Left cardiac atrium (tissue), 4 donors: ENCODE measurements around the gene FOXJ3. TPM values are rescaled to one million over a fixed set of nuclear protein-coding genes. Genes with fewer than 3 reads are reported as not detected.

ENCODE experiments used
- ATAC-seq, 2 donors: fragments of 200-7000 bp; cut with Tn5 transposase; one replicate each; pipeline ENCODE4 v1.9.1; 2020; ENCODE audit warnings: mild to moderate bottlenecking in 2 of 2, moderate library complexity in 2 of 2
- DNase-seq: peaks from one replicate; pipeline ENCODE4 v3.0.0-alpha.2; 2020
- intact Hi-C, 2 donors: fragments of 100-400 bp; cut with DNase I; formaldehyde crosslinking; loops; one replicate each; pipeline versions ENCODE4 v1.14.1 to v1.15.1; 2022 to 2023
- total RNA-seq, 2 donors: library from RNA; stranded (reverse); fragmentation: NEBNext Ultra II Directional; extraction: Animal tissue kit (Norgen Biotek cat#: 25700); gene quantifications; one replicate each; pipeline ENCODE4 v1.2.1, GENCODE V29; 2021
- donor health status: DM: no; HTN: yes; CAD: no.
- donor health status: DM: no; HTN: yes; CAD: no; lungs with severe emphysema.
- donor health status: DM: yes; HTN: yes; CAD: no.
- donor health status: Dilated cardiomyopathy.

The FOXJ3 gene
- total RNA-seq, 2 donors from 2014 or later = 34.3 to 43.0 TPM

GRCh38 chr1:42336978-42337377, 1.9 kb upstream of the FOXJ3 start:
- intact Hi-C loops = loop anchor here (5.0 to 10.0 kb wide), 3 partner anchors 118 to 348 kb away; partner anchors contain the start of genes PPCS (in 1 of the 2), YBX1 (in 1 of the 2) and ZMYND12 (in 1 of the 2)
- no peak for ATAC-seq
- no peak for DNase-seq

- intact Hi-C loops = loop anchor here (5.0 to 10.0 kb wide), 3 partner anchors 119 to 349 kb away; partner anchors contain the start of genes PPCS (in 1 of the 2), YBX1 (in 1 of the 2) and ZMYND12 (in 1 of the 2)
- DNase-seq = peak; percentile 28
- peak in 1 of 2 donors; percentile 36 for ATAC-seq
Measured at GRCh38 chr1:42335809-42336518, 929 bp upstream of the FOXJ3 start.

- DNase-seq (peak; percentile 64), ATAC-seq (peak; percentile 77 to 81)
- intact Hi-C loops = loop anchor here (5.0 to 10.0 kb wide), 4 partner anchors 120 to 350 kb away; partner anchors contain the start of genes PPCS (in 1 of the 2), YBX1 (in 1 of the 2) and ZMYND12 (in 1 of the 2)
Measured at GRCh38 chr1:42334240-42335049, 590 bp downstream of the FOXJ3 start.

- ATAC-seq (no peak), DNase-seq (no peak)
- intact Hi-C loops = loop anchor here in 1 of 2 donors (5.0 to 10.0 kb wide), 3 partner anchors 121 to 351 kb away; partner anchors contain the start of genes PPCS, YBX1 and ZMYND12
Measured at GRCh38 chr1:42333662-42334239, 1.3 kb downstream of the FOXJ3 start.

- no peak for ATAC-seq
- no peak for DNase-seq
- intact Hi-C loops = loop anchor here in 1 of 2 donors (5.0 to 10.0 kb wide), 3 partner anchors 122 to 352 kb away; partner anchors contain the start of genes PPCS, YBX1 and ZMYND12
Measured at GRCh38 chr1:42332877-42333276, 2.2 kb downstream of the FOXJ3 start.

- intact Hi-C loops = loop anchor here in 1 of 2 donors (5.0 to 10.0 kb wide), 3 partner anchors 125 to 355 kb away; partner anchors contain the start of genes PPCS, YBX1 and ZMYND12
- DNase-seq = no peak
- ATAC-seq = no peak
Measured at GRCh38 chr1:42330215-42330614, 4.8 kb downstream of the FOXJ3 start.

- intact Hi-C loops = no loop called here
- ATAC-seq = no peak
- DNase-seq = no peak
Measured at GRCh38 chr1:42328916-42329496, 6.0 kb downstream of the FOXJ3 start.

- intact Hi-C loops = no loop called here
- DNase-seq = no peak
- no peak for ATAC-seq
Measured at GRCh38 chr1:42328047-42328625, 6.9 kb downstream of the FOXJ3 start.

- no peak for ATAC-seq
- no peak for DNase-seq
- intact Hi-C loops = no loop called here
Measured at GRCh38 chr1:42325014-42325402, 10.0 kb downstream of the FOXJ3 start.

GRCh38 chr1:42324398-42325013, 10.5 kb downstream of the FOXJ3 start:
- no peak for ATAC-seq

GRCh38 chr1:42323551-42323950, 11.5 kb downstream of the FOXJ3 start:
- DNase-seq (no peak), ATAC-seq (no peak)
- intact Hi-C loops = no loop called here

More at GRCh38 chr1:42324398-42325013, 10.5 kb downstream of the FOXJ3 start:
- DNase-seq = no peak
- intact Hi-C loops = no loop called here

- no peak for DNase-seq
- intact Hi-C loops = no loop called here
- peak in 1 of 2 donors; percentile 63 for ATAC-seq
Measured at GRCh38 chr1:42322577-42322976, 12.5 kb downstream of the FOXJ3 start.

- no peak for DNase-seq
- no peak for ATAC-seq
- intact Hi-C loops = no loop called here
Measured at GRCh38 chr1:42321731-42322130, 13.3 kb downstream of the FOXJ3 start.

- intact Hi-C loops = no loop called here
- DNase-seq = no peak
- ATAC-seq = peak in 1 of 2 donors; percentile 29
Measured at GRCh38 chr1:42320708-42321107, 14.3 kb downstream of the FOXJ3 start.

- no peak for DNase-seq
- intact Hi-C loops = no loop called here
- ATAC-seq = peak in 1 of 2 donors; percentile 51
Measured at GRCh38 chr1:42319871-42320484, 15.1 kb downstream of the FOXJ3 start.

- intact Hi-C loops = no loop called here
- ATAC-seq = peak; percentile 22 to 33
Measured at GRCh38 chr1:42319128-42319851, 15.7 kb downstream of the FOXJ3 start.

GRCh38 chr1:42318601-42319000, 16.4 kb downstream of the FOXJ3 start:
- DNase-seq = no peak
- intact Hi-C loops = no loop called here
- no peak for ATAC-seq

More at GRCh38 chr1:42319128-42319851, 15.7 kb downstream of the FOXJ3 start:
- no peak for DNase-seq
